Measurements from ENCODE around the gene PCK1. TPM values are rescaled to one million over a fixed set of nuclear protein-coding genes. Genes with fewer than 3 reads are reported as not detected.

Gene PCK1
- total RNA-seq, 6 experiments from 2014 or later: not detected

DNA sequence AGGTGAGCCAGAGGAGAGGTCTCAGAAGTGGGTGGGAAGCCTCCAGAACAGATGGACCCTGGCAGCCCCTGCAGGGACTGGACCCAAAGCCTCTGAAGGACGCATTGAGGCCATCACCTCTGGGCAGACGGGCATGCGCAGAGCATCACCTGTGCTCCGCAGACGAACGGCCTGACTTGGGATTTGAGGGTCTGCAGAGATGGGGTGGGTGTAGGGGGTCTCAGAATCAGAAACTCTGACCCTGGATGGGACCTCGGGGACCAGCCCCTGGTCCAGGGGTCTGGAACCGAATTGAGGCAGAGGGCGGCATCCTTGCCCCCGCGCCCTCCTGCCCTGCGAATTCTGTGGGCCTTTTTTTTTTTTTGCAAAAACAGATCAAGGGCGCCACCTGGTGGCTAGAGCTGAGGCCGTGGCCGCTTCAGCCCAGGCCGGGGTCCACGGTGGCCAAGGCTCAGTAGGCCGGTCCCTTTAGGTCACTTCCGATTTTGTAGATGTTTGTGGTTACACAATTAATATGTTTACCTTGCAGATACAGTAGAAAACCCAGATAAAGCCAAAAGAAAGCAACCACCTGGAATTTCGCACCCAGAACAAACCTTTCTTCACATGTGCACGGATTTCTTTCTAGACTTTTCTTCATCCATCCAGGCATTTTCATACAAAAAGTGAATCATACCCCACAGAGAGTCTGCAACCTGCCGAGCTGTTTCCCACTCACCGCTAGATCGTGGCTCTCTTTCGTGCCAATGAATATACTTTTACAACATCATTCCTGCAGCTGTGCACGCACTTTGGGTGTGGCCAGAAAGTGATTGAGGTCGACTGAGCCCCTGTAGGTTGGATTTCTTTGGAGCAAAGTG is 33.4 kb downstream of the PCK1 start:
- Mint-ChIP-seq H3K27ac (no peak overlapping the region), H3K36me3 (ENCODE audit: low read depth) (no peaks in the 10 kb centered on the region), H3K27me3 (ENCODE audit: insufficient read depth) (peaks cover 14% of the 10 kb centered on the region; the same call in 1 of the 2 replicates), H3K4me1 (ENCODE audit: low read depth) (no peaks in the 10 kb centered on the region), H3K9me3 (no peaks in the 10 kb centered on the region), H3K4me3 (no peak overlapping the region)
- peak; percentile 98 for TF ChIP-seq CTCF (IDR thresholded peaks at IDR 0.05)
- DNase-seq: no peak

DNA sequence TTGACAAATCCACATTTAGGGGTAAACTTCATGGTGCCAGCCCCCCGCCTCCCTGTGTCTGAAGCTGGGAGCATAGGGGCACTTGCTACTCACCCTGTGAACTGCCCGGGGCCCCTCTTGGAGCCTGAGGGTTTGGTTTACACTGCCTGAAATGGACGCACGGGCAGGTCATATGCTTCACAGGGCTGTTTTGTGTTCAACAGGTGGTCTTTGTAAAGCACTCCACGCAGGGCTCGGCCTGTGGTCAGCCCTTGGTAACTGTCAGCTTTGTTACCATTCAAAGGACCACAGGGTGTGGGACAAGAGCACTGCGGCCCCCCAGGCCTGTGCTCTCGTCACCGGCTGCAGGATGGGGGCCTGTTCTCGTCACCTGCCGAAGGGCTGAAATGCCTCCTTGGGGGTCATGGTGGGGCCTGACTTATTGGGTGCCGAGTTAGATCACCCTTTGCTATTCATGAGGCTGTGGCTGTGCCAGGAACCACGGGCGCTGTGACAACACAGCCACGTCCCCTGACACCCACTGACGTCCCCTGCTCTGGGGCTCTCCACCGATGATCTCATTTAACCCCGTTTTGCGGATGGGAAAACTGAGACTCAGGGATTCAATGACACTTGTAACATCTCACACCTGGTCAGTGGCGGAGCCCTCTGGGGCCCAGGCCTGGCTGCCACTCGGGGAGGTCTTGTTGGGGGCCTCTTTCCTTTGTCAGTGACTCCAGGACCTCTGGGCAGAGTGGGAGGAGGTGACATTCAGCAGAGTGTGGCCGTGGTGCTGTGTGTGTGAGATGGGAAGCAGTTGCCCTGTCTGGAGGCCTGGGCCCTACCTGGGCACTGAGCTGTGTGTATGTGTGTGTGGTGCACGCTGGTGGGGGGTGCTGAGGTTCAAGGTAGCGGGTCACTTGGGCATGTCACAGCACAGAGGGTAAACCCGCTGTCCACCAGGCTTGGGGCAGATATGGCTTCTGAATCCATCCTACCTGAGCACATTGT is 34.4 kb downstream of the PCK1 start:
- Mint-ChIP-seq H3K27me3 (ENCODE audit: insufficient read depth) (peaks cover 9% of the 10 kb centered on the region; the same call in 1 of the 2 replicates), H3K36me3 (ENCODE audit: low read depth) (no peaks in the 10 kb centered on the region), H3K4me1 (ENCODE audit: low read depth) (no peaks in the 10 kb centered on the region), H3K4me3 (no peak overlapping the region), H3K9me3 (no peaks in the 10 kb centered on the region), H3K27ac (no peak overlapping the region)
- TF ChIP-seq CTCF (IDR thresholded peaks at IDR 0.05): no peak
- no peak for DNase-seq

DNA sequence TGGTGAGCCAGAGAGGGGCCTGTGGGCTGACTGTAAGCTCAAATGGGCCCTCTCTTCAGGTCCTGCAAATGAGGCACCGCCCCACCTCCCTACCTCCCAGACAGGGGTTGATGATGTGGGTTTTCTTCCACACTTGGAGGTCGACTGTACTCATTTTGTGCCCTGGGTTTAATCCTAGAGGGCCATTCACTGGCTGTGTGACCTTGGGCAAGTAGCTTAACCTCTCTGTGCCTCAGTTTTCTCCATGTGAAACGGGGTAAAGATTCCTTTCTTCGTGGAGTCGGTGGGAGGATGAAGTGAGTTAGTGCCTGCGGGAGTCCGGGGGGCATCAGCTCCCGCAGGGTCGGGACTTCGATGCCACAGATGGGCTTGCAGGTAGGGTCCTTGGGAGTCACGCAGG is 35.4 kb downstream of the PCK1 start:
- Mint-ChIP-seq H3K27ac (no peak overlapping the region), H3K4me3 (no peak overlapping the region), H3K9me3 (no peaks in the 10 kb centered on the region), H3K36me3 (ENCODE audit: low read depth) (no peaks in the 10 kb centered on the region), H3K4me1 (ENCODE audit: low read depth) (no peaks in the 10 kb centered on the region), H3K27me3 (ENCODE audit: insufficient read depth) (peaks cover 8% of the 10 kb centered on the region; the same call in 1 of the 2 replicates)
- DNase-seq: no peak
- no peak for TF ChIP-seq CTCF (IDR thresholded peaks at IDR 0.05)

GRCh38 chr20:57596998-57597939 is 36.4 kb downstream of the PCK1 start:
- no peak overlapping the region for H3K27ac Mint-ChIP-seq
- DNase-seq: no peak
- no peaks in the 10 kb centered on the region for H3K4me1 Mint-ChIP-seq (ENCODE audit: low read depth)
- H3K27me3 Mint-ChIP-seq (ENCODE audit: insufficient read depth): peaks cover 6% of the 10 kb centered on the region; the same call in 1 of the 2 replicates
- no peak overlapping the region for H3K4me3 Mint-ChIP-seq
- H3K36me3 Mint-ChIP-seq (ENCODE audit: low read depth): no peaks in the 10 kb centered on the region
- TF ChIP-seq CTCF (IDR thresholded peaks at IDR 0.05): peak; percentile 99
- H3K9me3 Mint-ChIP-seq: no peaks in the 10 kb centered on the region

- H3K27me3 Mint-ChIP-seq (ENCODE audit: insufficient read depth): peaks cover 6% of the 10 kb centered on the region; the same call in 1 of the 2 replicates
- DNase-seq: no peak
- H3K4me1 Mint-ChIP-seq (ENCODE audit: low read depth): no peaks in the 10 kb centered on the region
- TF ChIP-seq CTCF (IDR thresholded peaks at IDR 0.05): no peak
- H3K4me3 Mint-ChIP-seq: no peak overlapping the region
- H3K27ac Mint-ChIP-seq: no peak overlapping the region
- H3K9me3 Mint-ChIP-seq: no peaks in the 10 kb centered on the region
- H3K36me3 Mint-ChIP-seq (ENCODE audit: low read depth): no peaks in the 10 kb centered on the region
Observed at GRCh38 chr20:57598060-57598459, 37.1 kb downstream of the PCK1 start.

Data from HFFc6 (cell line).